H1 (cell line): Measurements from ENCODE around the gene FREM1. TPM values are rescaled to one million over a fixed set of nuclear protein-coding genes. Genes with fewer than 3 reads are reported as not detected.

Experiments
- CTCF ChIA-PET: fragments of 300-600 bp; sonication (Branson Sonifier 250); formaldehyde crosslinking; loops from one replicate; lab custom pipeline; 2021; ENCODE audit not compliant: partially characterized antibody; lab: Charles Lee
- POLR2A ChIA-PET: fragments of 300-600 bp; sonication (Branson Sonifier 250); formaldehyde crosslinking; loops from one replicate; lab custom pipeline; 2021; ENCODE audit warnings: inconsistent platforms; ENCODE audit not compliant: partially characterized antibody; lab: Charles Lee
- DNase-seq, 2 experiments: peaks; one replicate each; pipeline versions ENCODE4 v3.0.0 to v3.0.0-alpha.2; 2010 to 2022; ENCODE audit warnings: low spot score in 2 of 2, low read depth in 1 of 2, mixed read lengths in 1 of 2
- FAIRE-seq: peaks from 2 replicates; lab custom pipeline; 2011; peaks lifted over from hg19 to GRCh38; lab: Jason Lieb, UNC
- H2AFZ ChIP-seq: 2 replicates; pipeline ENCODE4 v1.8.1; 2012; ENCODE audit warnings: low read length, inconsistent platforms
- H2AK5ac ChIP-seq: 2 replicates; pipeline ENCODE4 v1.6.1; 2013; ENCODE audit warnings: low read depth, low read length
- H2BK120ac ChIP-seq: replicated peaks from 2 replicates; pipeline ENCODE3; 2013; ENCODE audit warnings: low read depth, low read length, inconsistent platforms
- H2BK12ac ChIP-seq: 2 replicates; pipeline ENCODE4 v1.6.1; 2013; ENCODE audit warnings: low read depth, low read length
- H2BK15ac ChIP-seq: 2 replicates; pipeline ENCODE4 v1.6.1; 2013; ENCODE audit warnings: low read length
- H2BK20ac ChIP-seq: 2 replicates; pipeline ENCODE4 v1.6.1; 2013; ENCODE audit warnings: low read length
- H2BK5ac ChIP-seq: 2 replicates; pipeline ENCODE4 v1.6.1; 2013; ENCODE audit warnings: low read depth, low read length
- H3K14ac ChIP-seq: 2 replicates; pipeline ENCODE4 v1.6.1; 2013; ENCODE audit warnings: inconsistent platforms; ENCODE audit not compliant: insufficient read length
- H3K18ac ChIP-seq: 2 replicates; pipeline ENCODE4 v1.6.1; 2013; ENCODE audit warnings: low read length; ENCODE audit errors: extremely low read depth
- H3K23ac ChIP-seq: 2 replicates; pipeline ENCODE4 v1.6.1; 2013; ENCODE audit warnings: inconsistent platforms; ENCODE audit not compliant: insufficient read length
- H3K23me2 ChIP-seq: 2 replicates; pipeline ENCODE4 v1.6.1; 2013; ENCODE audit warnings: low read depth, low read length
- H3K27ac ChIP-seq: 2 replicates; pipeline ENCODE4 v1.6.1; 2011; ENCODE audit warnings: low read depth, low read length, inconsistent platforms
- H3K27me3 ChIP-seq, 4 experiments: replicated peaks in 1 of 4; 1 replicate in 1 of 4; 2 replicates in 3 of 4; pipeline versions ENCODE4 v1.6.1 to v1.8.1; 2011 to 2013; ENCODE audit warnings: low read length in 3 of 4, mild to moderate bottlenecking in 3 of 4, inconsistent platforms in 2 of 4, mixed read lengths in 2 of 4, moderate library complexity in 1 of 4; ENCODE audit not compliant: control insufficient read depth in 3 of 4, insufficient read depth in 3 of 4; ENCODE audit errors: extremely low read depth in 1 of 4
- H3K36me3 ChIP-seq, 4 experiments: 2 replicates each; pipeline versions ENCODE4 v1.6.1 to v1.8.1; 2011 to 2013; ENCODE audit warnings: mild to moderate bottlenecking in 4 of 4, low read length in 3 of 4, moderate library complexity in 2 of 4, control low read depth in 1 of 4, inconsistent platforms in 1 of 4; ENCODE audit not compliant: insufficient read depth in 4 of 4, control insufficient read depth in 2 of 4
- H3K4ac ChIP-seq: replicated peaks from 2 replicates; pipeline ENCODE3; 2013; ENCODE audit warnings: low read length, low read depth, mixed read lengths, inconsistent platforms; ENCODE audit not compliant: insufficient read length
- H3K4me1 ChIP-seq, 4 experiments: replicated peaks in 1 of 4; 1 replicate in 1 of 4; 2 replicates in 3 of 4; pipeline versions ENCODE4 v1.6.1 to v1.8.1; 2011 to 2013; ENCODE audit warnings: low read length in 3 of 4, inconsistent platforms in 2 of 4, mixed read lengths in 1 of 4; ENCODE audit not compliant: insufficient read depth in 4 of 4, control insufficient read depth in 3 of 4
- H3K4me2 ChIP-seq, 2 experiments: 2 replicates each; pipeline versions ENCODE4 v1.6.1 to v1.8.1; 2011 to 2013; ENCODE audit warnings: low read depth in 2 of 2, low read length in 2 of 2, control low read depth in 1 of 2, inconsistent platforms in 1 of 2, mild to moderate bottlenecking in 1 of 2; ENCODE audit not compliant: insufficient read depth in 1 of 2
- H3K4me3 ChIP-seq, 4 experiments: fragments of 200-600, 300-600 bp in 1 of 4; sonication (generic), shearing (Covaris generic), sonication (Bioruptor Twin) in 1 of 4; 2 replicates each; pipeline versions ENCODE4 v1.5.1 to v1.8.1; 2011 to 2016; ENCODE audit warnings: low read length in 4 of 4, low read depth in 3 of 4, control low read depth in 2 of 4, inconsistent platforms in 2 of 4, mild to moderate bottlenecking in 2 of 4, mixed read lengths in 1 of 4, moderate library complexity in 1 of 4; ENCODE audit not compliant: insufficient read depth in 2 of 4; ENCODE audit errors: extremely low read depth in 1 of 4
- H3K56ac ChIP-seq: replicated peaks from 2 replicates; pipeline ENCODE3; 2013; ENCODE audit warnings: low read depth, mild to moderate bottlenecking, mixed read lengths, low read length, inconsistent platforms; ENCODE audit not compliant: insufficient read length
- H3K79me1 ChIP-seq: 2 replicates; pipeline ENCODE4 v1.6.1; 2013; ENCODE audit warnings: low read depth, low read length, control low read depth
- H3K79me2 ChIP-seq, 2 experiments: 2 replicates each; pipeline versions ENCODE4 v1.6.1 to v1.8.1; 2012 to 2013; ENCODE audit warnings: low read length in 2 of 2, mild to moderate bottlenecking in 2 of 2, inconsistent platforms in 1 of 2; ENCODE audit not compliant: insufficient read depth in 2 of 2, control insufficient read depth in 1 of 2
- H3K9ac ChIP-seq, 4 experiments: replicated peaks in 1 of 4; 1 replicate in 1 of 4; 2 replicates in 3 of 4; pipeline versions ENCODE4 v1.6.1 to v1.8.1; 2011 to 2013; ENCODE audit warnings: low read depth in 3 of 4, low read length in 3 of 4, control low read depth in 2 of 4, mild to moderate bottlenecking in 2 of 4, moderate library complexity in 2 of 4, inconsistent platforms in 1 of 4; ENCODE audit errors: extremely low read depth in 1 of 4
- H3K9me3 ChIP-seq, 2 experiments: 2 replicates each; pipeline versions ENCODE4 v1.6.1 to v1.8.1; 2012 to 2013; ENCODE audit warnings: mild to moderate bottlenecking in 2 of 2, moderate library complexity in 2 of 2, control low read depth in 1 of 2, inconsistent platforms in 1 of 2, low read depth in 1 of 2, low read length in 1 of 2, mixed read lengths in 1 of 2; ENCODE audit not compliant: insufficient read depth in 2 of 2
- H4K20me1 ChIP-seq, 2 experiments: replicated peaks in 1 of 2; 2 replicates each; pipeline versions ENCODE3 to v1.8.1; 2011 to 2013; ENCODE audit warnings: inconsistent platforms in 2 of 2, low read length in 2 of 2, mild to moderate bottlenecking in 1 of 2; ENCODE audit not compliant: insufficient read depth in 2 of 2, control insufficient read depth in 1 of 2
- H4K5ac ChIP-seq: 2 replicates; pipeline ENCODE4 v1.6.1; 2013; ENCODE audit warnings: low read length, low read depth, mixed read lengths, inconsistent platforms; ENCODE audit not compliant: insufficient read length
- H4K8ac ChIP-seq: 2 replicates; pipeline ENCODE4 v1.8.0; 2013; ENCODE audit warnings: mild to moderate bottlenecking, moderate library complexity, low read length, inconsistent platforms; ENCODE audit not compliant: insufficient read depth; ENCODE audit errors: extremely low read depth
- H4K91ac ChIP-seq: replicated peaks from 2 replicates; pipeline ENCODE3; 2013; ENCODE audit warnings: low read length, mixed read lengths, inconsistent platforms; ENCODE audit not compliant: insufficient read length
- CBX8 ChIP-seq: fragments of 300-800, 300-1000 bp; sonication (generic); IDR thresholded peaks from 2 replicates; pipeline ENCODE4 v1.7.1; 2016; ENCODE audit warnings: low read depth, low read length, borderline replicate concordance
- JUN ChIP-seq: IDR thresholded peaks from 2 replicates; pipeline ENCODE4 v1.6.1; 2011; ENCODE audit warnings: low read depth, mild to moderate bottlenecking, improper control_type of control experiment, low read length
- KDM1A ChIP-seq: fragments of 200-600, 300-600 bp; sonication (generic); IDR thresholded peaks from 2 replicates; pipeline ENCODE4 v1.7.1; 2016; ENCODE audit warnings: mild to moderate bottlenecking, low read length, borderline replicate concordance
- SRF ChIP-seq: IDR thresholded peaks from 2 replicates; pipeline ENCODE4 v1.6.1; 2011; ENCODE audit warnings: mild to moderate bottlenecking, low read depth, low read length, moderate library complexity
- TAF7 ChIP-seq: optimal IDR thresholded peaks from 2 replicates; pipeline ENCODE3; 2011; ENCODE audit warnings: low read depth, mild to moderate bottlenecking, inconsistent platforms, low read length, moderate library complexity, borderline replicate concordance
- YY1 ChIP-seq: IDR thresholded peaks from 2 replicates; pipeline ENCODE4 v1.6.1; 2011; ENCODE audit warnings: low read depth, mild to moderate bottlenecking, low read length
- WGBS, 2 experiments: shearing (Covaris generic) in 1 of 2; methylation state at CpG; one replicate each; pipeline versions ENCODE4 v1.1.6 to v1.1.7; 2013 to 2015; ENCODE audit warnings: low lambda C conversion rate in 2 of 2, mixed read lengths in 2 of 2, inconsistent platforms in 1 of 2, low coverage in 1 of 2, missing lambda C conversion rate in 1 of 2; ENCODE audit not compliant: insufficient replicate concordance in 2 of 2, insufficient coverage in 1 of 2, insufficient read length in 1 of 2; ENCODE audit errors: extremely low coverage in 1 of 2, missing lambda C conversion rate in 1 of 2; 5-methylcytosine and 5-hydroxymethylcytosine counted together
- polyA plus RNA-seq, 7 experiments: library from polyadenylated mRNA; depleted of rRNA in 3 of 7; stranded (reverse) in 5 of 7; unstranded in 2 of 7; fragments of >200 nt in 5 of 7; fragments of 200-250 nt in 2 of 7; gene quantifications; 1 replicate in 5 of 7; 2 replicates in 1 of 7; 4 replicates in 1 of 7; pipeline versions ENCODE4 v1.2.1 to v1.2.3, GENCODE V29; 2011 to 2013; ENCODE audit warnings: missing spikeins in 2 of 7, mixed read lengths in 2 of 7
- total RNA-seq: library from RNA; stranded (reverse); fragmentation: NEBNext Ultra II Directional; extraction: Animal tissue kit (Norgen Biotek cat#: 25700); gene quantifications from 2 replicates; pipeline ENCODE4 v1.2.1, GENCODE V29; 2021

FREM1 gene
- total and polyA plus RNA-seq, 2 of the 8 experiments (the other 6 are each of a cell fraction or from before 2014, with no cell fraction given), result 2.6 to 3.1 TPM

DNA sequence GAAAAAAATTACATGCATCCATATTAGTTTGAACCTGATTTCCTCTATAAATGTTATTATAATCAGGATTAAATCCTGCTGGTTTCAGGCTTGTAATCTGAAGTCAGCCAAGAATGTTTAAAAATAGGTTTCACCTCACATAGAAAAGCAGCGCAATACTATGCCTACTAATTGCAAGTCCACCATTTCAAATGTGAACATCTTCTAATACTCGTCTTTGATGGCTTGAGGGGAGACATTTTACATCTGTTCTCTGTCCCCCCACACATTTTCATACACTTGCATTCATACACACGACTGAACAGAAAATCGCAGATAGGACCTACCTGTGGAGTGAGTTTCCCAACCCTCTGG, 41.8 kb downstream of the FREM1 start:
- Histone ChIP-seq H3K23me2 (no peaks in the 10 kb centered on the region), H3K79me2 (no peaks in the 10 kb centered on the region), H2BK5ac (no peak overlapping the region), H3K79me1 (no peaks in the 10 kb centered on the region), H3K56ac (no peak overlapping the region), H2BK15ac (no peak overlapping the region), H3K4me2 (no peak overlapping the region), H3K23ac (no peak overlapping the region), H2BK20ac (no peak overlapping the region), H2BK12ac (no peak overlapping the region), H4K20me1 (no peaks in the 10 kb centered on the region), H3K36me3 (no peaks in the 10 kb centered on the region), H3K4me1 (no peaks in the 10 kb centered on the region), H3K4me3 (no peak overlapping the region), H4K91ac (no peak overlapping the region), H2BK120ac (no peak overlapping the region), H4K8ac (no peak overlapping the region), H4K5ac (no peak overlapping the region), H3K9me3 (no peaks in the 10 kb centered on the region), H3K18ac (no peak overlapping the region), H3K4ac (no peak overlapping the region), H3K27me3 (no peaks in the 10 kb centered on the region), H3K9ac (no peak overlapping the region), H2AK5ac (no peak overlapping the region), H3K27ac (no peak overlapping the region), H3K14ac (no peak overlapping the region), H2AFZ (no peak overlapping the region)
- ChIA-PET CTCF (no interaction called here), POLR2A (no interaction called here)
- FAIRE-seq (no peak), DNase-seq (no peak)
- 80% methylated on average over 4 of the region's 4 CpGs; no CpG with 5 or more reads in 1 of the 2 experiments for WGBS, 2 experiments
- no peak for TF ChIP-seq TAF7
- no peak for TF ChIP-seq YY1
- TF ChIP-seq JUN, result no peak
- TF ChIP-seq SRF, result no peak
- no peak for TF ChIP-seq CBX8
- TF ChIP-seq KDM1A, result no peak
